Fibroblast of lung (primary cell): ENCODE measurements around the gene STK32B.

Experiments used
- EZH2 ChIP-seq: IDR thresholded peaks from 2 replicates; pipeline ENCODE4 v1.5.1; 2012; ENCODE audit warnings: low read length, control low read depth, mild to moderate bottlenecking; ENCODE audit errors: missing control alignments
- TF ChIP-seq, protein P1 (sequence below), 2 donors: IDR thresholded peaks in 1 of 2; conservative IDR thresholded peaks in 1 of 2; 1 replicate in 1 of 2; 2 replicates in 1 of 2; pipeline ENCODE4 v1.5.1; 2011 to 2012; ENCODE audit warnings: low read length in 2 of 2, control low read depth in 1 of 2, inconsistent platforms in 1 of 2, low read depth in 1 of 2, mild to moderate bottlenecking in 1 of 2

- TF ChIP-seq, protein P1, sequence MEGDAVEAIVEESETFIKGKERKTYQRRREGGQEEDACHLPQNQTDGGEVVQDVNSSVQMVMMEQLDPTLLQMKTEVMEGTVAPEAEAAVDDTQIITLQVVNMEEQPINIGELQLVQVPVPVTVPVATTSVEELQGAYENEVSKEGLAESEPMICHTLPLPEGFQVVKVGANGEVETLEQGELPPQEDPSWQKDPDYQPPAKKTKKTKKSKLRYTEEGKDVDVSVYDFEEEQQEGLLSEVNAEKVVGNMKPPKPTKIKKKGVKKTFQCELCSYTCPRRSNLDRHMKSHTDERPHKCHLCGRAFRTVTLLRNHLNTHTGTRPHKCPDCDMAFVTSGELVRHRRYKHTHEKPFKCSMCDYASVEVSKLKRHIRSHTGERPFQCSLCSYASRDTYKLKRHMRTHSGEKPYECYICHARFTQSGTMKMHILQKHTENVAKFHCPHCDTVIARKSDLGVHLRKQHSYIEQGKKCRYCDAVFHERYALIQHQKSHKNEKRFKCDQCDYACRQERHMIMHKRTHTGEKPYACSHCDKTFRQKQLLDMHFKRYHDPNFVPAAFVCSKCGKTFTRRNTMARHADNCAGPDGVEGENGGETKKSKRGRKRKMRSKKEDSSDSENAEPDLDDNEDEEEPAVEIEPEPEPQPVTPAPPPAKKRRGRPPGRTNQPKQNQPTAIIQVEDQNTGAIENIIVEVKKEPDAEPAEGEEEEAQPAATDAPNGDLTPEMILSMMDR (conservative IDR thresholded peaks at IDR 0.05 in 1 of 2, IDR thresholded peaks at IDR 0.05 in 1 of 2; ENCODE audit: low read depth in 1 of 2, low read length in 2 of 2) = no peak
- no peak for TF ChIP-seq EZH2
These were observed 21.7 kb downstream of the STK32B start for GRCh38 chr4:5072948-5073347.
